HFF-Myc (cell line): Measurements from ENCODE around the gene SLC22A31.
"Not testable (repeated sequence)": the region's sequence is repeated elsewhere in the genome, so short reads cannot be mapped to it uniquely, and the experiment has no call there.

ENCODE experiments used
- DNase-seq: peaks from one replicate; pipeline ENCODE4 v3.0.0-alpha.2; 2011; ENCODE audit warnings: low read depth; ENCODE audit errors: extremely low read depth
- H3K4me3 ChIP-seq: replicated peaks from 2 replicates; pipeline ENCODE4 v1.5.1; 2011; ENCODE audit warnings: low read depth, mild to moderate bottlenecking, control low read depth, low read length
- CTCF ChIP-seq: IDR thresholded peaks from 2 replicates; pipeline ENCODE4 v1.5.1; 2012; ENCODE audit warnings: mild to moderate bottlenecking, low read depth, low read length, control low read depth; ENCODE audit errors: missing control alignments

The SLC22A31 gene

GRCh38 chr16:89200124-89200849, at the start of gene SLC22A31:
Gene SLC22A31, minus strand, starts transcription at chr16:89200537. Its CDS starts 36 bp downstream, at chr16:89200501.
- DNase-seq = no peak
- no peak for TF ChIP-seq CTCF
- no peak within 1 kb of the TSS for H3K4me3 ChIP-seq

- no peak for DNase-seq
- no peak for TF ChIP-seq CTCF
- H3K4me3 ChIP-seq = peak overlapping the region; percentile 49
Observed at GRCh38 chr16:89248196-89248982, 48.1 kb upstream of the SLC22A31 start.

GRCh38 chr16:89247734-89248075, 47.4 kb upstream of the SLC22A31 start:
- peak overlapping the region; percentile 49 for H3K4me3 ChIP-seq
- DNase-seq = not testable (repeated sequence)

GRCh38 chr16:89246903-89247733, 46.8 kb upstream of the SLC22A31 start:
- TF ChIP-seq CTCF = peak; percentile 3
- DNase-seq = peak; percentile 39
- H3K4me3 ChIP-seq = peak overlapping the region; percentile 49

- DNase-seq = no peak
- TF ChIP-seq CTCF = no peak
- H3K4me3 ChIP-seq = peak overlapping the region; percentile 49
Observed at GRCh38 chr16:89246383-89246902, 46.1 kb upstream of the SLC22A31 start.

- no peak for TF ChIP-seq CTCF
- no peak for DNase-seq
- H3K4me3 ChIP-seq = no peak overlapping the region
Observed at GRCh38 chr16:89244754-89245153, 44.4 kb upstream of the SLC22A31 start.

GRCh38 chr16:89244264-89244663, 43.9 kb upstream of the SLC22A31 start:
- DNase-seq, H3K4me3 ChIP-seq: not testable (repeated sequence)
